ENCODE data around the gene RGS10. TPM values are rescaled to one million over a fixed set of nuclear protein-coding genes. Genes with fewer than 3 reads are reported as not detected.

Gene RGS10
- total and polyA plus RNA-seq, 9 of the 15 experiments (the other 6 are each of a cell fraction or from before 2014, with no cell fraction given): 31.9 to 123 (median 62.1) TPM

Other genes starting within 250 kb of the RGS10 start
- 26.0 and 34.0 TPM in 2 replicates for gene TIAL1, start 54.2 kb upstream of the RGS10 start, total RNA-seq (2014; rRNA removed)
- 53.6 and 58.2 TPM in 2 replicates for gene TIAL1, start 54.2 kb upstream of the RGS10 start, total RNA-seq (2014; rRNA removed; fragmentation: Illumina TruSeq; extraction: Trizol)
- 44.0 and 45.3 TPM in 2 replicates for gene TIAL1, start 54.2 kb upstream of the RGS10 start, total RNA-seq (2015; rRNA removed; fragmentation: Illumina TruSeq; extraction: Trizol)
- 119 and 126 TPM in 2 replicates for gene TIAL1, start 54.2 kb upstream of the RGS10 start, total RNA-seq (2021)
- gene TIAL1, start 54.2 kb upstream of the RGS10 start, polyA plus RNA-seq (2011; rRNA removed): 113 and 116 TPM in 2 replicates
- gene TIAL1, start 54.2 kb upstream of the RGS10 start, polyA plus RNA-seq (2014; fragmentation: Illumina TruSeq; extraction: Trizol): 101 and 112 TPM in 2 replicates
- 10 to 100 TPM; 22.5 to 30.8 TPM for gene TIAL1, start 54.2 kb upstream of the RGS10 start, polyA plus RNA-seq (2014; fragmentation: Nextera tagmentation; extraction: Ambion mirVana)
- 89.3 and 98.7 TPM in 2 replicates for gene TIAL1, start 54.2 kb upstream of the RGS10 start, polyA plus RNA-seq (2014; rRNA removed)
- 9.7 and 14.2 TPM in 2 replicates for gene BAG3, start 108.7 kb upstream of the RGS10 start, total RNA-seq (2014; rRNA removed)
- 5.3 and 5.7 TPM in 2 replicates for gene BAG3, start 108.7 kb upstream of the RGS10 start, total RNA-seq (2014; rRNA removed; fragmentation: Illumina TruSeq; extraction: Trizol)
- 7.2 and 9.2 TPM in 2 replicates for gene BAG3, start 108.7 kb upstream of the RGS10 start, total RNA-seq (2015; rRNA removed; fragmentation: Illumina TruSeq; extraction: Trizol)
- 27.4 and 28.7 TPM in 2 replicates for gene BAG3, start 108.7 kb upstream of the RGS10 start, total RNA-seq (2021)
- 2.6 and 4.7 TPM in 2 replicates for gene BAG3, start 108.7 kb upstream of the RGS10 start, polyA plus RNA-seq (2011; rRNA removed)
- 24.7 and 24.8 TPM in 2 replicates for gene BAG3, start 108.7 kb upstream of the RGS10 start, polyA plus RNA-seq (2014; fragmentation: Illumina TruSeq; extraction: Trizol)
- gene BAG3, start 108.7 kb upstream of the RGS10 start, polyA plus RNA-seq (2014; fragmentation: Nextera tagmentation; extraction: Ambion mirVana): 1 to 10 TPM; 3.9 to 4.1 TPM
- 13.1 and 15.3 TPM in 2 replicates for gene BAG3, start 108.7 kb upstream of the RGS10 start, polyA plus RNA-seq (2014; rRNA removed)
- 3.3 and 3.7 TPM in 2 replicates for gene INPP5F, start 183.3 kb upstream of the RGS10 start, total RNA-seq (2014; rRNA removed)
- gene INPP5F, start 183.3 kb upstream of the RGS10 start, total RNA-seq (2014; rRNA removed; fragmentation: Illumina TruSeq; extraction: Trizol): 5.6 and 7.3 TPM in 2 replicates
- 5.3 and 5.9 TPM in 2 replicates for gene INPP5F, start 183.3 kb upstream of the RGS10 start, total RNA-seq (2015; rRNA removed; fragmentation: Illumina TruSeq; extraction: Trizol)
- 5.4 and 6.3 TPM in 2 replicates for gene INPP5F, start 183.3 kb upstream of the RGS10 start, total RNA-seq (2021)
- gene INPP5F, start 183.3 kb upstream of the RGS10 start, polyA plus RNA-seq (2011; rRNA removed): 5.0 and 6.4 TPM in 2 replicates
- gene INPP5F, start 183.3 kb upstream of the RGS10 start, polyA plus RNA-seq (2014; fragmentation: Illumina TruSeq; extraction: Trizol): 5.7 and 6.0 TPM in 2 replicates
- 1 to 10 TPM; 1.6 to 1.7 TPM for gene INPP5F, start 183.3 kb upstream of the RGS10 start, polyA plus RNA-seq (2014; fragmentation: Nextera tagmentation; extraction: Ambion mirVana)
- 5.7 and 6.1 TPM in 2 replicates for gene INPP5F, start 183.3 kb upstream of the RGS10 start, polyA plus RNA-seq (2014; rRNA removed)